K562 (cell line): ENCODE results near the gene SLC22A4. TPM values are rescaled to one million over a fixed set of nuclear protein-coding genes. Genes with fewer than 3 reads are reported as not detected.

Experiments
- BRD4 ChIP-seq: fragments of 200-600 bp; sonication (generic); IDR thresholded peaks from 2 replicates; pipeline ENCODE4 v1.6.1; 2017; ENCODE audit warnings: inconsistent platforms
- MEF2A ChIP-seq: IDR thresholded peaks from 2 replicates; pipeline ENCODE4 v1.6.1; 2011; ENCODE audit warnings: low read depth, mild to moderate bottlenecking, low read length, moderate library complexity; ENCODE audit not compliant: control insufficient read depth
- NRF1 ChIP-seq, 2 experiments: fragments of 450-650 bp; IDR thresholded peaks in 1 of 2; conservative IDR thresholded peaks in 1 of 2; 2 replicates each; pipeline ENCODE4 v1.6.1; 2014; ENCODE audit warnings: mild to moderate bottlenecking in 2 of 2
- PHF20 ChIP-seq: fragments of 450-650 bp; IDR thresholded peaks from 2 replicates; pipeline ENCODE4 v1.6.1; 2018; ENCODE audit not compliant: partially characterized antibody
- POLR2AphosphoS2 ChIP-seq: IDR thresholded peaks from 2 replicates; pipeline ENCODE4 v1.6.1; 2012; ENCODE audit warnings: low read length, improper control_type of control experiment
- ZNF316 ChIP-seq: fragments of 450-650 bp; IDR thresholded peaks from 2 replicates; pipeline ENCODE4 v1.6.1; 2016
- polyA plus RNA-seq, 8 experiments: library from polyadenylated mRNA; depleted of rRNA in 4 of 8; stranded (reverse) in 5 of 8; unstranded in 3 of 8; fragments of >200 nt; fragmentation: Nextera tagmentation in 2 of 8; fragmentation: Illumina TruSeq in 1 of 8; extraction: Ambion mirVana in 2 of 8; extraction: Trizol in 1 of 8; gene quantifications; 2 replicates each; pipeline versions ENCODE4 v1.2.1 to v1.2.3, GENCODE V29; 2011 to 2014; ENCODE audit warnings: inconsistent platforms in 1 of 8, missing spikeins in 1 of 8
- total RNA-seq, 7 experiments: library from RNA; depleted of rRNA in 6 of 7; stranded (reverse); fragments of >200 nt in 6 of 7; fragmentation: Illumina TruSeq in 2 of 7; extraction: Trizol in 2 of 7; gene quantifications; 2 replicates each; pipeline versions ENCODE4 v1.2.1 to v1.2.3, GENCODE V29; 2011 to 2021; ENCODE audit warnings: low replicate concordance in 1 of 7
- TF ChIP-seq, protein P1 (sequence below): fragments of 250-450 bp; sonication (Bioruptor Pico); IDR thresholded peaks from 2 replicates; pipeline ENCODE4 v1.6.1; 2021; ENCODE audit warnings: mild to moderate bottlenecking
- TF ChIP-seq, protein P2 (sequence below), 2 experiments: fragments of 450-650 bp in 1 of 2; sonication (generic) in 1 of 2; formaldehyde crosslinking in 1 of 2; IDR thresholded peaks in 1 of 2; conservative IDR thresholded peaks in 1 of 2; 2 replicates each; pipeline versions ENCODE4 v1.6.1 to v1.8.1; 2016 to 2023; ENCODE audit warnings: mild to moderate bottlenecking in 2 of 2, moderate library complexity in 2 of 2, inconsistent platforms in 1 of 2, missing genetic modification reagents in 1 of 2
- TF ChIP-seq, protein P3 (sequence below): fragments of 450-650 bp; IDR thresholded peaks from 2 replicates; pipeline ENCODE4 v1.6.1; 2016; ENCODE audit warnings: missing biosample characterization, missing genetic modification characterization

The SLC22A4 gene
- total and polyA plus RNA-seq, 9 of the 15 experiments (the other 6 are each of a cell fraction or from before 2014, with no cell fraction given): 2.7 to 9.5 (median 6.2) TPM

DNA sequence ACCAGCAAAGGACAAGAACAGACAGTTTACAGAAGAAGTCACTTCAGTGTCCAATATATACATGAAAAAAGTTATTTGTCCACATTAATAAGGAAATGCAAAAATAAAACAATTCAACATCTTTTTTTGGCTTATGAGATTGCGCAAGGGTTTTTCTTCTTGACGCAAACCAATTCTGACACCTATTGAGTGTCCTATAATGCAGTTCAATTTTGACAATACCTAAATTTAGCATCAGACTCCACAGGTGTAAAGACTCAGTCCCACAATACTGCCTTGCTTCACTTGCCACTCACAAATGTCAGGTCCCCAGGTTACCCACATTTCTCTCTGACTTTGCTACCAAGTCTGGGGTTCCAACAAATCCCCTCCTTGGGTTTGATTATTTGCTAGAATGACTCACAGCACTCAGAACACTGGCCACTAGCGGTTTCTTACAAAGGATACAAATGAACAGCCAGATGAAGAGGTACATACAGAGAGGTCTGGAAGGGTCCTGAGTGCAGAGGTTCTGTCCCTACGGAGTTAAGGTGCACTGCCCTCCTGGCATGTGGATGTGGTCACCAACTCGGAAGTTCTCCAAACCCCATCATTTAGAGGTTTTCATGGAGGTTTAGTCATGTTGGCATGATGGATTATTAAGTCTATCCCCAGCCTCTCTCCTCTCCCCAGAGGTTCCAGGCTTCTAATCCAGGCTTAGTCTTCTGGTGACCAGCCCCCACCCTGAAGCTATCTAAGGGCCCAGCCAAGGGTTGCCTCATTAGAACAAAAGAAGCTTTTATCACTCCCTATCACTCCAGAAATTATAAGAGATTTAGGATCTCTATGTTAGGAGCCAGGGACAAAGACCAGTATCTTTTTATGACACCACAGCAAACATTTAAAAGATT lies 48.3 kb downstream of the SLC22A4 start (continued):
- TF ChIP-seq, protein P1, sequence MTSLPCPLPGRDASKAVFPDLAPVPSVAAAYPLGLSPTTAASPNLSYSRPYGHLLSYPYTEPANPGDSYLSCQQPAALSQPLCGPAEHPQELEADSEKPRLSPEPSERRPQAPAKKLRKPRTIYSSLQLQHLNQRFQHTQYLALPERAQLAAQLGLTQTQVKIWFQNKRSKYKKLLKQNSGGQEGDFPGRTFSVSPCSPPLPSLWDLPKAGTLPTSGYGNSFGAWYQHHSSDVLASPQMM (CRISPR knock-in tag): no peak
- TF ChIP-seq MEF2A (no peak), PHF20 (no peak), POLR2AphosphoS2 (no peak), NRF1 (conservative IDR thresholded peaks at IDR 0.05 in 1 of 2, IDR thresholded peaks at IDR 0.05 in 1 of 2) (no peak), ZNF316 (no peak), BRD4 (no peak)
- TF ChIP-seq, protein P2, sequence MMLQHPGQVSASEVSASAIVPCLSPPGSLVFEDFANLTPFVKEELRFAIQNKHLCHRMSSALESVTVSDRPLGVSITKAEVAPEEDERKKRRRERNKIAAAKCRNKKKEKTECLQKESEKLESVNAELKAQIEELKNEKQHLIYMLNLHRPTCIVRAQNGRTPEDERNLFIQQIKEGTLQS (IDR thresholded peaks at IDR 0.05): 0 out of 2 replicates have a peak, but pooled peaks have one; percentile 20
- TF ChIP-seq, protein P2 (CRISPR knock-in tag; conservative IDR thresholded peaks at IDR 0.05): no peak
- TF ChIP-seq, protein P3, sequence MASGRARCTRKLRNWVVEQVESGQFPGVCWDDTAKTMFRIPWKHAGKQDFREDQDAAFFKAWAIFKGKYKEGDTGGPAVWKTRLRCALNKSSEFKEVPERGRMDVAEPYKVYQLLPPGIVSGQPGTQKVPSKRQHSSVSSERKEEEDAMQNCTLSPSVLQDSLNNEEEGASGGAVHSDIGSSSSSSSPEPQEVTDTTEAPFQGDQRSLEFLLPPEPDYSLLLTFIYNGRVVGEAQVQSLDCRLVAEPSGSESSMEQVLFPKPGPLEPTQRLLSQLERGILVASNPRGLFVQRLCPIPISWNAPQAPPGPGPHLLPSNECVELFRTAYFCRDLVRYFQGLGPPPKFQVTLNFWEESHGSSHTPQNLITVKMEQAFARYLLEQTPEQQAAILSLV (tag): peak; percentile 36; the same call in 1 of the 2 replicates
